ENCODE results near the gene SSR3.

SSR3 gene

GRCh38 chr3:156587760-156588069 is 32.8 kb upstream of the SSR3 start:
- Histone ChIP-seq H3K4me2 (ENCODE audit: low read depth, low read length) (no peak overlapping the region; the same call in 1 of the 2 replicates), H3K9ac (ENCODE audit: low read length) (no peak overlapping the region)

GRCh38 chr3:156586905-156587759 is 32.2 kb upstream of the SSR3 start:
- no peaks in the 10 kb centered on the region for H4K20me1 ChIP-seq (ENCODE audit: insufficient read depth, low read length)
- no peak overlapping the region for H3K9ac ChIP-seq (ENCODE audit: low read length)
- no peak for TF ChIP-seq CTCF (IDR thresholded peaks at IDR 0.05; ENCODE audit: low read length)
- no peak for TF ChIP-seq EZH2phosphoT487 (IDR thresholded peaks at IDR 0.05; ENCODE audit: low read length)
- no peak for TF ChIP-seq EZH2 (optimal IDR thresholded peaks at IDR 0.05; ENCODE audit: low read depth, low read length)
- H3K36me3 ChIP-seq (replicated peaks; ENCODE audit: insufficient read depth, low read length): no peaks in the 10 kb centered on the region
- no peak overlapping the region for H2AFZ ChIP-seq (ENCODE audit: low read length)
- H3K9me3 ChIP-seq (replicated peaks; ENCODE audit: insufficient read depth, low read length): no peaks in the 10 kb centered on the region
- no peaks in the 10 kb centered on the region for H3K79me2 ChIP-seq (ENCODE audit: low read length)
- H3K9me2 ChIP-seq (replicated peaks; ENCODE audit: insufficient read depth, low read length): no peaks in the 10 kb centered on the region
- H3F3A ChIP-seq (ENCODE audit: insufficient read depth, low read length): peaks cover 15% of the 10 kb centered on the region; the same call in 1 of the 2 replicates
- no peak overlapping the region for H3K4me3 ChIP-seq (ENCODE audit: low read length)
- H3K27me3 ChIP-seq (replicated peaks; ENCODE audit: insufficient read depth, low read length): no peaks in the 10 kb centered on the region
- peak overlapping the region; percentile 25; the same call in 1 of the 2 replicates for H3K27ac ChIP-seq (ENCODE audit: low read length)
- H3K4me2 ChIP-seq (ENCODE audit: low read depth, low read length): no peak overlapping the region; the same call in 1 of the 2 replicates
- no peak for DNase-seq
- H3K4me1 ChIP-seq (ENCODE audit: low read length): peaks cover 27% of the 10 kb centered on the region

More at GRCh38 chr3:156587760-156588069, 32.8 kb upstream of the SSR3 start:
- Histone ChIP-seq H3K9me2 (replicated peaks; ENCODE audit: insufficient read depth, low read length) (no peaks in the 10 kb centered on the region), H3K4me1 (ENCODE audit: low read length) (peaks cover 27% of the 10 kb centered on the region), H2AFZ (ENCODE audit: low read length) (no peak overlapping the region), H3K27me3 (replicated peaks; ENCODE audit: insufficient read depth, low read length) (no peaks in the 10 kb centered on the region), H3K36me3 (replicated peaks; ENCODE audit: insufficient read depth, low read length) (no peaks in the 10 kb centered on the region), H3F3A (ENCODE audit: insufficient read depth, low read length) (peaks cover 15% of the 10 kb centered on the region; the same call in 1 of the 2 replicates), H3K79me2 (ENCODE audit: low read length) (no peaks in the 10 kb centered on the region), H3K4me3 (ENCODE audit: low read length) (no peak overlapping the region), H4K20me1 (ENCODE audit: insufficient read depth, low read length) (no peaks in the 10 kb centered on the region), H3K9me3 (replicated peaks; ENCODE audit: insufficient read depth, low read length) (no peaks in the 10 kb centered on the region), H3K27ac (ENCODE audit: low read length) (peak overlapping the region; percentile 25; the same call in 1 of the 2 replicates)
- TF ChIP-seq EZH2phosphoT487 (IDR thresholded peaks at IDR 0.05; ENCODE audit: low read length) (no peak), CTCF (IDR thresholded peaks at IDR 0.05; ENCODE audit: low read length) (no peak), EZH2 (optimal IDR thresholded peaks at IDR 0.05; ENCODE audit: low read depth, low read length) (no peak)
- DNase-seq: no peak

GRCh38 chr3:156583469-156583868 is 28.6 kb upstream of the SSR3 start:
- H3F3A ChIP-seq (ENCODE audit: insufficient read depth, low read length): peaks cover 9% of the 10 kb centered on the region; the same call in 1 of the 2 replicates
- H3K9me3 ChIP-seq (replicated peaks; ENCODE audit: insufficient read depth, low read length): no peaks in the 10 kb centered on the region
- no peak overlapping the region for H3K4me3 ChIP-seq (ENCODE audit: low read length)
- no peak overlapping the region for H3K27ac ChIP-seq (ENCODE audit: low read length)
- DNase-seq: no peak
- peaks cover 18% of the 10 kb centered on the region for H3K4me1 ChIP-seq (ENCODE audit: low read length)
- H3K9me2 ChIP-seq (replicated peaks; ENCODE audit: insufficient read depth, low read length): no peaks in the 10 kb centered on the region
- no peaks in the 10 kb centered on the region for H3K79me2 ChIP-seq (ENCODE audit: low read length)
- H2AFZ ChIP-seq (ENCODE audit: low read length): no peak overlapping the region
- no peaks in the 10 kb centered on the region for H3K36me3 ChIP-seq (replicated peaks; ENCODE audit: insufficient read depth, low read length)
- H3K4me2 ChIP-seq (ENCODE audit: low read depth, low read length): no peak overlapping the region
- TF ChIP-seq CTCF (IDR thresholded peaks at IDR 0.05; ENCODE audit: low read length) (no peak), EZH2 (optimal IDR thresholded peaks at IDR 0.05; ENCODE audit: low read depth, low read length) (no peak), EZH2phosphoT487 (IDR thresholded peaks at IDR 0.05; ENCODE audit: low read length) (no peak)
- no peaks in the 10 kb centered on the region for H4K20me1 ChIP-seq (ENCODE audit: insufficient read depth, low read length)
- H3K27me3 ChIP-seq (replicated peaks; ENCODE audit: insufficient read depth, low read length): no peaks in the 10 kb centered on the region
- no peak overlapping the region for H3K9ac ChIP-seq (ENCODE audit: low read length)
